Measurements from ENCODE around the gene ADAM12. TPM values are rescaled to one million over a fixed set of nuclear protein-coding genes. Genes with fewer than 3 reads are reported as not detected.
A peak's percentile ranks its signal among the peaks of the same experiment; 100 is the strongest.
"Not testable (repeated sequence)": the region's sequence is repeated elsewhere in the genome, so short reads cannot be mapped to it uniquely, and the experiment has no call there.

Gene ADAM12
- total RNA-seq, 1 experiment from 2014 or later, result 21.2 TPM

DNA sequence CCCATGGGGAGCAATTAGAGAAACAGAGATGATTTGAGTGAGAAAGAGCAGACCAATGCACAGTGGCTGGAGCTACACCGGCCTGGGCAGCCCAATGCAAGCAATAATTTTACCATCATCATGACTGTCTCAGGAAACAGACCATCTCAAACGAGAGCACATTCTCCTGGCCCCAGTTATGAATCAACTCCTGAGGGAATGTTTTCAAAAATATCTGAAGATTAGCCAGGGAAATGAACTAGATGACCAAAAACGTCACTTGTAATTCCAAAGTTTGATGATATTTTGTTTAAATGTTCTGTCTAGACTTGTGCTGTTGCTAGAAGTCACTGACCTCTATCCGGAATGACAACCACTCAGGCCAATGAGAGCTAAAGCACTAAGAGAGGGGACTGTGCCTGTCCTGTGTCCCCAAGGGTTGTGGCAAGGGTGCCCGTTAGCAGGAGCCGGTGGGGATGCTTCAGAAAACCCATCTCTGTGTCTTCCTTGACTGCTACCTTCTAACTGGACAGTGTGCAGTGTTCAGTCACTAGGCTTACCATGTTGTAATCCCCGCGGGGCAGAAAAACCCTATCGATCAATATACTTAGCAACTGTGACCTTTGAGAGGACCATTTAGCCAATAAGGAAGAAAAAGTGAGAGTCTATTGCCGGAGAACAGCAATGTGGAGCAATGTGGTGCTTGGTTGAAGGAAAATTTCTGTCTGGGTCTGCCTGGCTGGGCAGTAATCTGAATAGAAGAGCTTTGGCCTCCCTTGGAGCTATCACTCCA is 202.4 kb downstream of the ADAM12 start:
- no peak for DNase-seq (ENCODE audit: low read depth)

- DNase-seq (ENCODE audit: low read depth), result no peak
These were observed 206.7 kb downstream of the ADAM12 start for GRCh38 chr10:126181626-126182025.

GRCh38 chr10:126179637-126180036 is 208.6 kb downstream of the ADAM12 start:
- no peak for DNase-seq (ENCODE audit: low read depth)

GRCh38 chr10:126177417-126178030 is 210.8 kb downstream of the ADAM12 start:
- no peak for DNase-seq (ENCODE audit: low read depth)

- no peak for DNase-seq (ENCODE audit: low read depth)
These were observed 212.5 kb downstream of the ADAM12 start for GRCh38 chr10:126175641-126176262.

DNA sequence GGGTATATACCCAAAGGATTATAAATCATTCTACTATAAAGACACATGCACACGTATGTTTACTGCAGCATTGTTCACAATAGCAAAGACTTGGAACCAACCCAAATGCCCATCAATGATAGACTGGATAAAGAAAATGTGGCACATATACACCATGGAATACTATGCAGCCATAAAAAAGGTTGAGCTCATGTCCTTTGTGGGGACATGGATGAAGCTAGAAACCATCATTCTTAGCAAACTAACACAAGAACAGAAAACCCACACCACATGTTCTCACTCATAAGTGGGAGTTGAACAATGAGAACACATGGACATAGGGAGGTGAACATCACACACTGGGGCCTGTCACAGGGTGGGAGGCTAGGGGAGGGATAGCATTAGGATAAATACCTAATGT is 215.5 kb downstream of the ADAM12 start:
- not testable (repeated sequence) for DNase-seq (ENCODE audit: low read depth)

DNA sequence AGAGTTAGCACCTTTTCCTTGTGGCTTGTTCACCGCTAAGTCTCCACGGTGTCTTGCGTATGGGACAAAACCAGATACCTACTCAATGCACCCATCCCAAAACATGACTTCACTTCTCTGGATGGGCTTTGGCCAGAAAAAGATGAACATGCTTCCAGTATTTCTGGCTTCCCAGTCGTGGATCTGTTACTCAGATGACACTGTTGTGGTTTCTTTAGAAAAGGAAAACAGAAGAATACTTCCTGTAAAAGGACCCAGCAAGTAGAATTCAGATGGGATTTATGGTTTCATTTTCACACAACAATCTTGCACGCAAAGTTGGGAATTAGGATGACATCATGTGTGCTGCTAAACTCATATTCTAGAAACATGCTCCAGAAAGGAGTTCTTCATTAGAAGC is 216.7 kb downstream of the ADAM12 start:
- DNase-seq (ENCODE audit: low read depth), result peak; percentile 96

GRCh38 chr10:126170776-126171175 is 217.5 kb downstream of the ADAM12 start:
- no peak for DNase-seq (ENCODE audit: low read depth)

DNA sequence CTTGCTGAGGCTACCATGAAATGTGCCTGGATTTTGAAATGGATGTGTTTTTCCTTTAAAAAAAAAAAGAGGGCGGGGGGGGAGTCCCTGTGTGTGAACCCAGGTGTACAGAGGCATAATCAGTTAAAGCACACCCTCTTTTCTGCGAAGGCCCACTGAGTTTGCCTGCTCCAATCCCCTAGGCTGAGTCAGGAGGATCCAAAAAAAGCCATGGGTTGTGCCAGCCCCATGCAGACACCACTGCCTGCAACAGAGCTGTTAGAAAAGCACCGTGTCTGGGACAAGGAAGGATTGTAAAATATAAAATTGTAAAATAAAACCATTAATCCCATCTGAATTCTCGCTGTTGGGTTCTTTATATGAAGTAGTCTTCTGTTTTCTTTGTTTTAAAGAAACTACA is 217.9 kb downstream of the ADAM12 start:
- no peak for DNase-seq (ENCODE audit: low read depth)

DNA sequence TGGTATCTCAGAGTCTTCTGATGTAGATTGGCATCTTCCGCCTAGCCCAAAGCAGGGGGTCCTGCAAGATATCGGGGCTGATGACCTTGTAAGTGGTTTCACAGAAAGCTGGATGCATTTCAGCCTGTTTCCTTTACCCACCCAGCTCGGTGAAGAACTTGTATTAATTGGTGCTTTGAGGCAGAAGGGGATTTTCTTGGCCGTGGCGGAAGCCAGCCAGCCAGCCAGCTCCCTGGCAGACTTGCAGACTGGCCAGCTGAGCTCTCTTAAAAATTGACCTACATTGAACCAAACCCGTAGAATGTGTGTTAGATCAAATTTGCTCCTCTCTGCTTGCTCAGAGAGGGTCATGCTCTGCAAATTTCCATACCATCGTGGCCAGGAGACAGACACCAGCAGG is 218.4 kb downstream of the ADAM12 start:
- DNase-seq (ENCODE audit: low read depth), result no peak

DNA sequence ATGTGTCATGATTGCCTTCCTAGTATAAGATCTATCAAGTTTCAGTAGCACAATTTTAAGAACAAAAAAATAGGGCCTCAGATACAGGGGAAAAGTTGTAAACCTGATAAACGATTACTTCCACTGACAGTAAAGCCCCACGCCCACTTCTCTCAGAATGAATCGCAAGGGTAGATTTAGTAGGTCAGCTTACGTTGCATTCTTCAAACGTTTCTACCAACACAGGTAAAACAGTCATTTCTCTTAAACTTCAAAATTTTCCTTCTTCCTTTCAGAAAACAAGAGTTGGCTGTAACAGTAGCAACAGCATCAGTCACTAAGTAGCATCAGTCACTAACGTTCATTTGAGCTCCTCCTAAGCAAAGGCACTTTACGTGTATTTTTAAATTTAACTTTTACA is 221.5 kb downstream of the ADAM12 start:
- no peak for DNase-seq (ENCODE audit: low read depth)

GRCh38 chr10:126165874-126166273 is 222.4 kb downstream of the ADAM12 start:
- DNase-seq (ENCODE audit: low read depth), result no peak

GRCh38 chr10:126163506-126163905 is 224.8 kb downstream of the ADAM12 start:
- DNase-seq (ENCODE audit: low read depth), result no peak

- DNase-seq (ENCODE audit: low read depth), result no peak
These were observed 226.6 kb downstream of the ADAM12 start for GRCh38 chr10:126161691-126162090.

GRCh38 chr10:126160971-126161630 is 227.2 kb downstream of the ADAM12 start:
- peak; percentile 57 for DNase-seq (ENCODE audit: low read depth)

DNA sequence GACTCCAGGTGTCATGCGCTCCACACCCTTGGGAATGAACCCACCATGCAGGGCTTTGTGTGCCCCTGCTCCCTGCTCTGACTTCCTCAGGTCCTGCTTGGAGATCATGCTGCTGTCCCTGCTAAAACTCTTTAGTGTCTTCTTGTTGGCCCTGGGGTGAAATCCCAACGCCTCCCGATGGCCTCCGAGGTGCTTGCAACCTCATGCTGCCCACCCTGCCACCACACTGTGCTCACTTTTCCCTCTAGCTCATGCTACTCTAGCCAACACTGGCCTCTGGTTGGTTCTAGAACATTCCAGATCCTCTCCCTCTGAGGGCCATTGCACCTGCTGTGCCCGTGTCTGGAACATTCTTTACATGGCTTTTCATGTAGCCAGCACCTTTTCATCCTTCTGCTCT is 227.7 kb downstream of the ADAM12 start:
- DNase-seq (ENCODE audit: low read depth), result no peak

DNA sequence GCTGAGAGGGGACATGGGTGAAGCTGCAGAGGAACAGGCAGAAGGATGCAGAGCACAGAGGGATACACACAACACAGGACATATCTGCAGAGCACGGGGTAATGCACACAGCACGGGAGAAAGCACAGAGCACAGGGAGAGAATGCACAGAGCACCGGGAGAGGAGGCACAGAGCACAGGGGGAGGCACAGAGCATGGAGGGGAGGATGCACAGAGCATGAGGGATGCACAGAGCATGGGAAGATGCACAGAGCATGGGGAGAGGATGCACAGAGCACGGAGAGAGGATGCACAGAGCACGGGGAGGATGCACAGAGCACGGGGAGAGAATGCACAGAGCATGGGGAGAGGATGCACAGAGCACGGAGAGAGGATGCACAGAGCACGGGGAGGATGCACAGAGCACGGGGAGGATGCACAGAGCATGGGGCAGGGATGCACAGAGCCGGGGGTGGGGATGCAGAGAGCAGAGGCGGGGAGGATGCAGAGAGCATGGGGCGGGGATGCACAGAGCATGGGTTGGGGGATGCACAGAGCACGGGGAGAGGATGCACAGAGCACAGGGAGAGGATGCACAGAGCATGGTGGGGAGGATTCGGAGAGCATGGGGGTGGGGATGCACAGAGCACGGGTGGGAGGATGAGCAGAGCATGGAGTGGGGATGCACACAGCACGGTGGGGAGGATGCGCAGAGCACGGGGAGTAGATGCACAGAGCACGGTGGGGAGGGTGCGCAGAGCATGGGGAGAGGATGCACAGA is 230.0 kb downstream of the ADAM12 start:
- no peak for DNase-seq (ENCODE audit: low read depth)

DNA sequence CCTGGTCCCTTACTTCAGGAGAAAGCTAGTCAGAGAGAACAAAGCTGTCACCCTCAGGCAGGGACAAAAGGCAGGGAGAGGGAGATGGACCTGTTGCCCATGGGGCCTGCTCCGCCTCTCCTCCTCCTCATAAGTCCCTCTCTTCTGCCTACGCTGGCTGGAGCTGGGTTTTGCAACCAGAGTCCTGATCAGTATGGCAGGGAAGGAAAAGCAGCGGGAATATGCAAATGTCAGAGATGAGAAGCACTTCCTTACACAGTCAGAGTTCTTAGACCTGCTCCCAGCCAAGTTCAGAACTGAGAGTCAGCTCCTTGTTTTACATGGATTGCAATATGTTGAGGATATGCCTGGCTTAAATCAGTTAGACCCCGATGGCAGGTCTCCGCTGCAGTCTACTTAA is 231.1 kb downstream of the ADAM12 start:
- DNase-seq (ENCODE audit: low read depth), result no peak

DNA sequence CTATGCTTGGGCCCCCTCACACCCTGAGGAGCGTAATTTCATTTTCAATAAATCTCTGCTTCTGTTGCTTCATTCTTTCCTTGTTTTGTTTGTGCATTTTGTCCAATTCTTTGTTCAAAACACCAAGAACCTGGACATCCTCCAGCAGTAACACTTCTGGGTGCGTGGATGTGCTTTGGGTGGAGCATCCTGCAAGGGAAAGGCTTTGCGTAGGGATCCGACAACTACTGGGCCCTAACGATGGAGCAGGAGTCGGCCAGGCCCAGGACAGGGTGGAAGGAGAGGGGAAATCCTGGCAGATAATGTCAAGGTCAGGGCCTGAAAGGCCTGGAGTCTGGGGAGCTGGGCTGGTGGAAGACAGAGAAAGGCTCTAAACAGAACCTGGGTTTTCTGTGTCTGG is 231.8 kb downstream of the ADAM12 start:
- DNase-seq (ENCODE audit: low read depth), result no peak

DNA sequence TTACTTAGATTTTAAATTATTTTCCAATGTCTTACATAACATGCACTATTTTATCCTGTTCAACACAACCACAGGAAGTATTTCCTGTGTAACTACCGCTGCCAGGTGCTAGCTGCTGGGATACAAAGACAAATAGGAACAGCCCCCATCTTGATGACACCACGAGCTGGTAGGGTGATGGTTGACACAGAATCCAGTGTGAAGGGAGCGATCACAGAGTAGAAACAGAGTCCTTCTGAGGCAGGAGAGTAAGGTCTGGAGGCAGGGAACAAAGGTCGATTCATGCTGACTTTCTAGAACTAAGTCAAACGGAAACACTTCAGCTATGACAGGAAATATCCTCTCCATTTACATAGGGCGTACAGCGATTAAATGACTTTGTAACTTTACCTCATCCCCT is 232.3 kb downstream of the ADAM12 start:
- no peak for DNase-seq (ENCODE audit: low read depth)

DNA sequence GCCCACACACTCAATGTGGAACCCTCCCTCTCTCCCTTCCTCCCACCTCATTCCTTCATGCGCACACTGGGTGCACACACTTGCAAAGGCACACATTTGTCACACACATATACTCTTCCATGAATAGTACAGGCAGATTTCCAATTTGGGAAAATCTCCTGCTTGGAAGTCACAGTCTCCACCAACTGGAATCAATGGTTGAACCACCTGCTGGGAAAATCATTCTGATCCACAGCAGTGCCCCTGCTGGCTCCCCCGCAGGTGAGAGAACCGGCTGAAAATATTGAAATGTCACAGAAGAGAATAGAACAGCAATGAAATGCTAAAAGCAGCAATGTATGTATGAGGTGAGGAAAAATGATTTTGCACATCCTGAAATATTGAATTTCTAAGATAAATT is 232.7 kb downstream of the ADAM12 start:
- DNase-seq (ENCODE audit: low read depth), result no peak
